Measurements from ENCODE around the gene TMEM62.
"Not testable (repeated sequence)": the region's sequence is repeated elsewhere in the genome, so short reads cannot be mapped to it uniquely, and the experiment has no call there.

The TMEM62 gene

GRCh38 chr15:43125100-43125661, 8.2 kb upstream of the TMEM62 start:
- DNase-seq = no peak

- DNase-seq = no peak
Observed at GRCh38 chr15:43126356-43126755, 7.0 kb upstream of the TMEM62 start.

GRCh38 chr15:43127752-43128151, 5.6 kb upstream of the TMEM62 start:
- no peak for DNase-seq

GRCh38 chr15:43128174-43128979, 5.0 kb upstream of the TMEM62 start:
- not testable (repeated sequence) for DNase-seq

- no peak for DNase-seq
Observed at GRCh38 chr15:43128980-43129335, 4.4 kb upstream of the TMEM62 start.

GRCh38 chr15:43132830-43133429, 456 bp upstream of the TMEM62 start:
- DNase-seq = no peak

GRCh38 chr15:43134157-43134635, 810 bp downstream of the TMEM62 start:
- no peak for DNase-seq

GRCh38 chr15:43135351-43135750, 2.0 kb downstream of the TMEM62 start:
- no peak for DNase-seq

GRCh38 chr15:43143203-43143941, 10.0 kb downstream of the TMEM62 start:
- DNase-seq = peak; percentile 19

GRCh38 chr15:43144512-43144911, 11.1 kb downstream of the TMEM62 start:
- DNase-seq = no peak

GRCh38 chr15:43146184-43146583, 12.8 kb downstream of the TMEM62 start:
- DNase-seq = no peak

- peak; percentile 99 for DNase-seq
Observed at GRCh38 chr15:43150191-43150929, 17.0 kb downstream of the TMEM62 start.

GRCh38 chr15:43151688-43152087, 18.3 kb downstream of the TMEM62 start:
- no peak for DNase-seq

- no peak for DNase-seq
Observed at GRCh38 chr15:43153269-43153668, 19.9 kb downstream of the TMEM62 start.

GRCh38 chr15:43165801-43166325, 32.5 kb downstream of the TMEM62 start:
- DNase-seq = no peak

- not testable (repeated sequence) for DNase-seq
Observed at GRCh38 chr15:43167261-43167660, 33.9 kb downstream of the TMEM62 start.

GRCh38 chr15:43168192-43169107, 35.1 kb downstream of the TMEM62 start:
- peak; percentile 15 for DNase-seq

- peak; percentile 29 for DNase-seq
Observed at GRCh38 chr15:43169888-43170287, 36.5 kb downstream of the TMEM62 start.

- not testable (repeated sequence) for DNase-seq
Observed at GRCh38 chr15:43175656-43176309, 42.4 kb downstream of the TMEM62 start.

GRCh38 chr15:43177147-43177546, 43.8 kb downstream of the TMEM62 start:
- not testable (repeated sequence) for DNase-seq

- DNase-seq = no peak
Observed at GRCh38 chr15:43183270-43183669, 49.9 kb downstream of the TMEM62 start.
